RWPE2 (cell line): ENCODE data around the gene FAM216B.

Experiments used
- ATAC-seq: fragments of 200-7000 bp; cut with Tn5 transposase; 3 replicates; pipeline ENCODE4 v1.9.1; 2021; ENCODE audit warnings: low read depth
- DNase-seq: peaks from one replicate; pipeline ENCODE4 v3.0.0-alpha.2; 2020; ENCODE audit warnings: low spot score
- H3K27ac ChIP-seq: fragments of 450-650 bp; 2 replicates; pipeline ENCODE4 v1.5.1; 2017; ENCODE audit warnings: mild to moderate bottlenecking; ENCODE audit not compliant: poor library complexity, severe bottlenecking
- H3K27me3 ChIP-seq: fragments of 250-450 bp; sonication (Bioruptor Pico); 2 replicates; pipeline ENCODE4 v1.5.1; 2021; ENCODE audit warnings: mild to moderate bottlenecking, moderate library complexity; ENCODE audit not compliant: insufficient read depth, poor library complexity, severe bottlenecking
- H3K36me3 ChIP-seq: fragments of 250-450 bp; sonication (Bioruptor Pico); 2 replicates; pipeline ENCODE4 v1.5.1; 2020; ENCODE audit warnings: low read depth, mild to moderate bottlenecking, moderate library complexity
- H3K4me1 ChIP-seq: fragments of 250-450 bp; sonication (Bioruptor Pico); 2 replicates; pipeline ENCODE4 v1.5.1; 2021; ENCODE audit warnings: mild to moderate bottlenecking, moderate library complexity; ENCODE audit not compliant: insufficient read depth, poor library complexity, severe bottlenecking
- H3K4me3 ChIP-seq: fragments of 250-450 bp; sonication (Bioruptor Pico); 2 replicates; pipeline ENCODE4 v1.5.1; 2021; ENCODE audit warnings: mild to moderate bottlenecking, moderate library complexity; ENCODE audit not compliant: severe bottlenecking
- H3K9me3 ChIP-seq: fragments of 250-450 bp; sonication (Bioruptor Pico); 2 replicates; pipeline ENCODE4 v1.5.1; 2021; ENCODE audit warnings: mild to moderate bottlenecking, moderate library complexity; ENCODE audit not compliant: severe bottlenecking
- CTCF ChIP-seq: fragments of 450-650 bp; IDR thresholded peaks from one replicate; pipeline ENCODE4 v1.5.1; 2017; ENCODE audit warnings: mild to moderate bottlenecking, moderate library complexity; ENCODE audit not compliant: poor library complexity, severe bottlenecking

FAM216B gene

DNA sequence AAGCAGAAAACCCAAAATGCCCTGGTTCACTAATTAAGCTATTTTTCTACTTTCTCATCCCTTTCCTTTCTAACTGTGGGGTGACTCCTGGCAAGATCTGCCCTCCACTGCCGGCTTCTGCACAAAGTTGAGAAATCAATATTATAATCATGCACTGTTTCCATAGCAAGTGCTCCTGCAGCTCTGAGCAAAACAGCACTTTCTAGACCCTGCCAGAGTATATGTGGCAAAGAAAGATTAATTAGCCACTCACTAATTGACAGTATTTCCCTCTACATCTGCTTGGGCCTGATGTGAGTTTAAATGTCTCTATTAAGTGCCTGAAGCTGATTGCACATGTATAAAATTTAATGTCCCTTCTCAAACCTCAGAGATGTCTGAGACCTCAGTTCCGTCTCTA is 39.5 kb upstream of the FAM216B start:
- H3K9me3 ChIP-seq: no peaks in the 10 kb centered on the region
- DNase-seq (no peak), ATAC-seq (no peak)
- no peak overlapping the region for H3K4me3 ChIP-seq
- no peaks in the 10 kb centered on the region for H3K36me3 ChIP-seq
- no peak overlapping the region for H3K27ac ChIP-seq
- H3K27me3 ChIP-seq: no peaks in the 10 kb centered on the region
- TF ChIP-seq CTCF: no peak
- peaks cover 1% of the 10 kb centered on the region for H3K4me1 ChIP-seq

GRCh38 chr13:42745655-42746054 is 35.7 kb upstream of the FAM216B start:
- no peaks in the 10 kb centered on the region for H3K27me3 ChIP-seq
- no peaks in the 10 kb centered on the region for H3K9me3 ChIP-seq
- ATAC-seq: no peak
- no peaks in the 10 kb centered on the region for H3K36me3 ChIP-seq
- DNase-seq: no peak
- no peak overlapping the region for H3K4me3 ChIP-seq
- no peak overlapping the region for H3K27ac ChIP-seq
- H3K4me1 ChIP-seq: peaks cover 11% of the 10 kb centered on the region
- no peak for TF ChIP-seq CTCF

DNA sequence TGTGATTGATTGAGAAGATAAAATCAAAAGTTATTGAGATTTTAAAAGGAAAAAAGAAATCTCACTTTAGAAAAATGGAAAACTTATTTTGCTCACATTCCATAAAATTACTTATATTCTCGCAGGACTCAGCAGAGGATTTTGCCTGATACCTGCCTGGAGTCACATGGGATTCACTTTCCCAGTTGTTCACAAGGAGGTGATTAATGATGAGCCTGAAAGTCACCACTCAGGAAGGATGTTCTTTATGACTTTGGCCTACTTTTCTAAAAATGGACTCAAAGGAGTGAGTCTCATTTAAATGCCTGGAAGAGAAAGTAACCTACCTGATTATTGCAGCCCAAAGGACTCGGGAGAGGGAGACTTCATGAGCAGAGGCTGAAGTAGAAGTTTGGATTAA is 34.5 kb upstream of the FAM216B start:
- H3K36me3 ChIP-seq: no peaks in the 10 kb centered on the region
- H3K27ac ChIP-seq: no peak overlapping the region
- DNase-seq: no peak
- no peak for ATAC-seq
- H3K4me1 ChIP-seq: peaks cover 11% of the 10 kb centered on the region
- no peaks in the 10 kb centered on the region for H3K9me3 ChIP-seq
- H3K27me3 ChIP-seq: no peaks in the 10 kb centered on the region
- no peak for TF ChIP-seq CTCF
- H3K4me3 ChIP-seq: no peak overlapping the region

GRCh38 chr13:42747399-42747873 is 33.9 kb upstream of the FAM216B start:
- no peak for DNase-seq

More at GRCh38 chr13:42747399-42747873, 33.9 kb upstream of the FAM216B start:
- no peak for TF ChIP-seq CTCF
- Histone ChIP-seq H3K4me1 (peaks cover 11% of the 10 kb centered on the region), H3K27ac (no peak overlapping the region), H3K27me3 (no peaks in the 10 kb centered on the region), H3K4me3 (no peak overlapping the region), H3K36me3 (no peaks in the 10 kb centered on the region), H3K9me3 (no peaks in the 10 kb centered on the region)
- ATAC-seq: peak; percentile 91
